ENCODE data around the gene CRYBB3.

- no peak for TF ChIP-seq CTCF (IDR thresholded peaks at IDR 0.05)
- no peak for TF ChIP-seq POLR2A (IDR thresholded peaks at IDR 0.05)
Measured at GRCh38 chr22:25187469-25187868, 12.2 kb upstream of the CRYBB3 start.

Measured in lower leg skin (tissue), 3 donors.